GDM1 (cell line): ENCODE data around the gene KCNN1.
"Not testable (repeated sequence)": the region's sequence is repeated elsewhere in the genome, so short reads cannot be mapped to it uniquely, and the experiment has no call there.

ENCODE experiments used
- DNase-seq: peaks from one replicate; lab custom pipeline; 2025; lab: John Stamatoyannopoulos, UW

KCNN1 gene

DNA sequence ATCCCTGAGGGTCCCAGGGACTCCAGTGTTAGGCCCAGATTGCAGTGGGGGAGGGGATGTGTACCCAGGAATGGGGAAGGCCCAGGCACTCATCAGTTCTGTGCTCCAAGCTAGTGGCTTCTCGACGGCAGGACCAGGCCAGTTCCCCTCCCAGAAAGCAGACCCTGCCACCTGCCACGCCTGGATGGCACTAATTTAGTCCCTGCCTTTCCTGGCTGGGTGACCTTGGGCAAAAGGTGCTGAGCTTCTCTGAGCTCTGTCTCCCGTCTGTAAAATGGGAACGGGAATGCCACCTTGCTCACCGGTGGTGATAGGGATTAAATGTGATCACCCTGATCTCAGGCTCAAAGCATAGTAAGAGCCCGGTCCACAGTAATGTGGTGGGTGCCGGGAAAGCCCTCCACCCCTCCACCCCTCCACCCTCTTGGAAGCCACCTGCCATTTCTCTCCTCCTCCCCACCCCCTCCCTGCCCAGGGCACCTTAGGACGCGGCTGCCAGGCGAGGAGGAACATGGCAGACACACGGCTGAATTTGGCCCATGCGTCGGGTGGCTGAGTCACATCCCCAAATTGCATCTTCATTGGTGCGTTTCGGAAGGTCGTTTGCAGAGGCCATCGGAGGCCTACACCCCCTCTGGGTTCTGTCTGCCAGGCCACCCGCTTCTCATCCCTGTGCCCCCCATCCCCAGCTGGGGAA lies 2.3 kb downstream of the KCNN1 start:
- no peak for DNase-seq

DNA sequence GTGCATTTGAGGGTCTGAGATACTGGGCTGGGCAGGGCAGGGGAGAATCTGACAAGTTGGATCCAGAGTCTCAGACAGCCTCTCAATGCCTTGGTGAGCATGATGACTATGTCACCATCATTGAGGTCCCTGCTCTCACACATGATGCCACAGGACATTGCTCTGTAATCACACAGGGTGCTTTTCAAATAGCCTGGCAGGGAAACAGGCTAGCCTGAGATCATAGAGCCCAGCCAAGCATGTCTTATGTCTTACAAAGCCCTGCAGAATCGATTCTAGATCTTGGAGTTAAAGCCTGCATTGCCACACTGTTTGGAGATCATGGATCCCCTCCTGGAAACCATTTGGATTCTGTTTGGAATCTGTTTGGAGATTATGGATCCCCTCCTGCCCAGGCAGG lies 5.3 kb downstream of the KCNN1 start:
- DNase-seq = no peak

DNA sequence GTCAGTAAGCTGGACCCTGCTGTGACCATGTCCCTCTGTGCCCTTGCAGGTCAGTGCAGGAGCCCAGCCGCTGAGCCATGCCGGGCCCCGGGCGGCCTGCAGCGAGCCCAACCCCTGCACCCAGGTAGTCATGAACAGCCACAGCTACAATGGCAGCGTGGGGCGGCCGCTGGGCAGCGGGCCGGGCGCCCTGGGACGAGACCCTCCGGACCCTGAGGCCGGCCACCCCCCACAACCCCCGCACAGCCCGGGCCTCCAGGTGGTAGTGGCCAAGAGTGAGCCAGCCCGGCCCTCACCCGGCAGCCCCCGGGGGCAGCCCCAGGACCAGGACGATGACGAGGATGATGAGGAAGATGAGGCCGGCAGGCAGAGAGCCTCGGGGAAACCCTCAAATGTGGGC lies 6.9 kb downstream of the KCNN1 start:
- no peak for DNase-seq

DNA sequence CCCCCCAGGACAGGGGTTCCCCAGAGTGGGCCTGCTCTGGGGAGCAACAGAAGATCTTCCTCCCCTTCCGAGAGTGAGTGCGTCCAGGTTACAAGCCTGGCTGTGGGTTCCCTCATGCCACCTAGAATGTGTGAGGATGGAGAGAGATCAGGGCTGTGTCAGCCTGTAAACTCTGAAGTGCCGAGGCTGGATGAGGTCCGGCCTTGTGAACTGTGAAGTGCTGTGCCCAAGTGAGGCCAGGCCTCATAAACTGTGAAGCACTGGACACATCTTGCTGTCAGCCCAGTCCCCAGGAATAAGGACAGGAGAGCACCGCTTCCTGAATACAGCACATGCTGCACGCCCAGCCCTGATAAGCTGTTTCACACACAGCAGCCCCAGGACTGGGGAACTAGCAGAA lies 7.6 kb downstream of the KCNN1 start:
- no peak for DNase-seq

DNA sequence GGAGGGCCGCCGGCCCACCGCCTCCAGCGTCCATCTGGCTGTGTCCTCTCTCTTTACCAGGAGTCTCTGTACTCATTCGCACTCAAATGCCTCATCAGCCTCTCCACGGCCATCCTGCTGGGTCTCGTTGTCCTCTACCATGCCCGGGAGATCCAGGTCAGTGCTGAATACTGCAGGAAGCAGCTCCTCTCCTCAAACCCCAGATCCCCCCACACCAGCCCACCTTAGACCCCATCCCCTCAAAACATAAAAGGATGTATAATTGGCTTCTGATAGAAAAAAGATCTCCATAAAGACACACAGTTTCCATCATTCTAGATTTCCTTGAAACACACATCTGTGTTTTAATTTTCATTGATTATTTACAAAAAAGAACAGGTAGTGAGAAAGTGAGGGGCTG lies 8.1 kb downstream of the KCNN1 start:
- no peak for DNase-seq

DNA sequence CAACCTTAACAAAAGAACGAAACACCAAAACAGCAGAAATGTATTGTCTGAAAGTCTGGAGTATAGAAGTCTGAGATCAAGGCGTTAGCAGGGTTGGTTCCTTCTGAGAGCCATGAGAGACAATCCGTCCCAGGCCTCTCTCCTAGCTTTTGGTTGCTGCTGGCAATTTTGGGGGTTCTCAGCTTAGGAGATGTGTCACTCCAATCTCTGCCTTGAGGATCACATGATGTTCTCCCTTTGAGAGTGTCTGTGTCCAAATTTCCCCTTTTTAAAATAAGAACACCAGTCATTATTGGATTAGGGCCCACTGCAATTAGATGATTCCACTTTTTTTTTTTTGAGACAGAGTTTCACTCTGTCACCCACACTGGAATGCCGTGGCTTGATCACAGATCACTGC lies 10.1 kb downstream of the KCNN1 start:
- no peak for DNase-seq

DNA sequence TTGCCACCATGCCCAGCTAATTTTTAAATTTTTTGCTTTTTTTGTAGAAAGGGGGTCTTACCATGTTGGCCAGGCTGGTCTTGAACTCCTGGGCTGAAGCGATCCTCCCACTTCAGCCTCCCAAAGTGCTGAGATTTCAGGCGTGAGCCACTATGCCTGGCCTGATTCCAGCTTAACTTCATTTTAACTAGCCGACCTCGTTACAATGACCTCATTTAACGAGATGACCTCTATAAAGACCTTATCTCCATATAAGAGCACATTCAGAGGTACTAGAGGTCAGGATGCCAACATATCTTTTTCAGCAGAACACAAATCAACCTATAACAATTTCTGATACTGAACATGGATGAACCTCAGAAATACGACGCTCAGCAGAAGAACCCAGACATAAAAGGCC lies 10.6 kb downstream of the KCNN1 start:
- DNase-seq = no peak

DNA sequence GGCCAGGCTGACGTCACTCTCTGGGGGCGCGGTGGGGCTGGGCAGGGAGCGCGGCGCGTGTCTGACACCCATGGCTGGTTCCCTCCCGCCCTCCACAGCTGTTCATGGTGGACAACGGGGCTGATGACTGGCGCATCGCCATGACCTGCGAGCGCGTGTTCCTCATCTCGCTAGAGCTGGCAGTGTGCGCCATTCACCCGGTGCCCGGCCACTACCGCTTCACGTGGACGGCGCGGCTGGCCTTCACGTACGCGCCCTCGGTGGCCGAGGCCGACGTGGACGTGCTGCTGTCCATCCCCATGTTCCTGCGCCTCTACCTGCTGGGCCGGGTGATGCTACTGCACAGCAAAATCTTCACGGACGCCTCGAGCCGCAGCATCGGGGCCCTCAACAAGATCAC lies 14.7 kb downstream of the KCNN1 start:
- DNase-seq = no peak

DNA sequence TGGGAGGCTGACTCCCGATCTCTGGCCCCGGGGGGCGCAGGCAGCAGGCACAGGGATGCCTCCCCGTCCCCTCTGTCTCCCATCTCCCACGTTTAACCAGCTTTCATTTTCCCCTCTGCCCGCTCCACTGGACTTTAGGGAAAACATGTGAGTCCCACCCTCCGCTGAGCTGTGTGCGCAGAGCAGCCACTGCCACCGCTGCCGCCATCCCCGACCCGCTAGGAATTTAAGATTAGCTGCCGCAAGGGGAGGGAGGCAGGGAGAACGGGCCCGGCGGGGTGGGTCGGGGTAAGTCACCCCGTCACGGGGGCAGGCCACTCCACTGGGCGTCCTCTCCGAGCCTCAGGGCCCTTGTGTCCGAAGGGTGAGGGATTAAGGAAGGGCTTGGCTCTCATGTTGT lies 15.5 kb downstream of the KCNN1 start:
- DNase-seq = no peak

DNA sequence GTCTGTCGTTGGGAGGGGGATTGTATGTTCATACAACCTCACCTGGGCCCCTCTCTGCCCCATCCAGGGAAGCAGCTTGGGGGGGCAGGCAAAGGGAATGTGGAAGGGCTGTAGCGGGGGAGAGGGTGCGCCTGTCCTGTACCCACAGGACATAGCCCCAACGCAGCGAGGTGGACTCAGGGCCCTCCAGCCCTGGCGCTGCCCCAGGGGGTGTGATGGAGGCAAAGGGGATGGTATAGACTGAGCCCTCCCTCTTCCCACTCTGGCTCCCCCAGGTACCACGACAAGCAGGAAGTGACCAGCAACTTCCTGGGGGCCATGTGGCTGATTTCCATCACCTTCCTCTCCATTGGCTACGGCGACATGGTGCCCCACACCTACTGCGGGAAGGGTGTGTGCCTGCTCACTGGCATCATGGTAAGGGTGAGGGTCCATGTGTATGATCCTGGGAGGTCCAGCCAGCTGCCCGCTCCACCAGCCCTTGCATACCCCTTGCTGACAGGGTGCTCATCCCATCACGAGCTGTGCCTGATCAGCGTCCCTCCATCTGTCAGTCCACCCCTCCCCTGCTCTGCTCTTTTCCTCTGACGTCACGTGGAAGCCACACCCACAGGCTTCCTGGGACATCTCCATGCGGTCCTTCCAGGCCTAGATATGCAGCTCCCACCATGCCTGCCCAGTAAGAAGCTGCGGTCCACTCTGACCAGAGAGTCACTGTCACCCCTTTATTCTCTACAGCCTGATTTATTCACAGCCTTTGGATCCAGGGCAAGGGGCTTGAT lies 18.3 kb downstream of the KCNN1 start:
- no peak for DNase-seq

DNA sequence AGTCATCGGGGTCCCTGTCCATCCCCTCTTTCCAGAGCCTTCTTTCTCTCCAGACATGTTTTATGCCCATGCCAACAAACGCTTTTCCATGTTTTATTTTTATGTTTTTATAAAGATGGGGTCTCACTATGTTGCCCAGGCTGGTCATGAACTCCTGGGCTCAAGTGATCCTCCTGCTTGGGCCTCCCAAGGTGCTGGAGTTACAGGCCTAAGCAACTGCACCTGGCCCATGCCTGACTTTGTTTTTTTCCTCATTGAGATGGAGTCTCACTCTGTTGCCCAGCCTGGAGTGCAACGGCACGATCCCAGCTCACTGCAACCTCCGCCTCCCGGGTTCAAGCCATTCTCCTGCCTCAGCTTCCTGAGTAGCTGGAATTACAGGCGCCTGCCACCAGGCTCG lies 19.7 kb downstream of the KCNN1 start:
- DNase-seq = not testable (repeated sequence)

DNA sequence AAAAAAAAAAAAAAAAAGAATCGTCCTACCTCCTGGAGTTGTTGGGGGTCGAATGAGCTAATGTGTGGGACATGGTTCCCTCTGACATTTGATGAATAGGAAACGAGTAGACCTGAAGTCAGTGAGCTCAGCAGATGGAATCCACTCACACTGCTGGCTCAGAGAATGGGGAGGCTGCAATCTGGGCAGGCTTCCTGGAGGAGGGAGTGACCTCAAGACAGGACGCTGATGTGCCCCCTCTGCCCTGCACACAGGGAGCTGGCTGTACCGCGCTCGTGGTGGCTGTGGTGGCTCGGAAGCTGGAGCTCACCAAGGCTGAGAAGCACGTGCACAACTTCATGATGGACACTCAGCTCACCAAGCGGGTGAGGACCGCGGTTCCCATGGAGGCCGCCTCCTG lies 21.3 kb downstream of the KCNN1 start:
- DNase-seq = no peak

DNA sequence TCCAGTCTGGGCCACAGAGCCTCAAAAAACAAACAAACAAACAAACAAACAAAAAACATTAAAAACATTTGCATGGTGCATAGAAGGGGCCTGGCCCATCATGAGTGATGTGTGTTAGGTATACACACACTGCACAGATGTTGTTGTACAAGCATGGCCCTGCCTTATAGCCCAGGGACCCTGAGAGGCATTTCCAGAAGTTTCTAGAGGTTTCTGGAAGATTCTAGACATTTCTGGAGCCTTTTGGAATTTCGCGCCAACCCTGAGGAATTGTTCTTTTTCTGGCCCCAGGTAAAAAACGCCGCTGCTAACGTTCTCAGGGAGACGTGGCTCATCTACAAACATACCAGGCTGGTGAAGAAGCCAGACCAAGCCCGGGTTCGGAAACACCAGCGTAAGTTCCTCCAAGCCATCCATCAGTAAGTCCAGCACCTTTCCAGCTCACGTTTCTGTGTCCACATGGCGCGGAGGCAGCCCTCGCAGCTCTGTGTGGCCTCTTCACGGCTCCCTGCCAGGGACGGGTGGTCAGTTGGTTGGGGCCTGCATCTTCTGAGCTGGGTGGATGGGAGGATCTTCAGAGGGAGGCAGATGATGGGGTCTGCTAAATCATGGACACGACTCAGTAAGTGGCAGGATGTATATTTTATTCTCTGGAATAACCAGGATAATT lies 22.7 kb downstream of the KCNN1 start:
- DNase-seq = no peak

DNA sequence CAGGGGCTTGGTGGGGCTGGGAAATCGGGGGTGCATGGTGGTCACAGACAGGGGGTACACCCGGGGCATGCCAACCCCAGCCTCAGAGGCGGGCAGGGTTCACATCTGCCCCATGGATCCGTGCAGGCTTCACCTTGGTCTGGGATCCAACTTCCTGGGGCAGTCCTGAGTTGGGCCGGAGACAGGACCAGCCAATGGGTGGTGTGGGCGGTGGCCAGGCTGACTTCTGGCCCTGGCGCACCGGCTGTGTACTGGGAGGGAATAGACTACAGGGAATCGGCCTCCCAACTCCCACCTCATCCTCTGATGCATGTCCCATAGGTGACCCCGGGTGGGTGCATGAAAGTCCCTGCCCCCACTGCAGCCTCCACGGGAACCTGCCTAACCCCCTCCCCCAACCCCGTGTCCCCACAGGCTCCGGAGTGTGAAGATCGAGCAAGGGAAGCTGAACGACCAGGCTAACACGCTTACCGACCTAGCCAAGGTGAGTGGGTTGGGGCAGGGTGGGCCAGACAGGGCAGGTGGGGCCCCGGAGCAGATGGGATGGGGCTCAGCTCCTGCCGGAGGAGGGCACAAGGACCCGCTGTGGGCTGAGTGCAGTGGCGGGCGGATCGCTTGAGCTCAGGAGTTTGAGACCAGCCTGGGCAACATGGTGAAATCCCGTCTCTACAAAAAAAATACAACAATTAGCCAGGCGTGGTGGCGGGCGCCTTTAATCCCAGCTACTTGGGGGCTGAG lies 26.3 kb downstream of the KCNN1 start:
- DNase-seq = no peak

DNA sequence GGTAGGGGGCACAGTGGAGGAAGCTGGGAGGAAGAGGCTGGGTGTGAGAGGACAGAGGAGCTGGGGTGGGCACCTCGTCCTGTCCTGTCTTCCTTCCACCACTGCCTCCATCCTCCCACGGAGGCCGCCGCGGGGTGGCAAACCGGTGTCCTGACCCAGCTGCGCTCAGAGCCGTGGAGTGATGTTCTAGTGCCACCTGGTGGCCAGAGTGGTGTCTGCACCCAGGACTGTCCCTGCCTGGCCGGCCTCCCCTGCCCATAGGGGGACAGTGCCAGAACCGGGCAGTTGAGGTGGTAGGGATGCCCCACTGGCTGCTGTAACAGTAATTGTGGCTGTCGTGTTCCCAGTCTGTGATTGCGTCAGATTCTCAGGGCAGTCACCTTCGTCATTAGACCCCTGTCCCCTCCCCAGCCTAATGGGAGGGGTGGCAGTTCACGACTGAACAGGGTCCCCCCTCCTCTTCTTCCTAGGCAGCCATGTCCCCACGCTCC lies 30.0 kb downstream of the KCNN1 start:
- peak; percentile 55 for DNase-seq

DNA sequence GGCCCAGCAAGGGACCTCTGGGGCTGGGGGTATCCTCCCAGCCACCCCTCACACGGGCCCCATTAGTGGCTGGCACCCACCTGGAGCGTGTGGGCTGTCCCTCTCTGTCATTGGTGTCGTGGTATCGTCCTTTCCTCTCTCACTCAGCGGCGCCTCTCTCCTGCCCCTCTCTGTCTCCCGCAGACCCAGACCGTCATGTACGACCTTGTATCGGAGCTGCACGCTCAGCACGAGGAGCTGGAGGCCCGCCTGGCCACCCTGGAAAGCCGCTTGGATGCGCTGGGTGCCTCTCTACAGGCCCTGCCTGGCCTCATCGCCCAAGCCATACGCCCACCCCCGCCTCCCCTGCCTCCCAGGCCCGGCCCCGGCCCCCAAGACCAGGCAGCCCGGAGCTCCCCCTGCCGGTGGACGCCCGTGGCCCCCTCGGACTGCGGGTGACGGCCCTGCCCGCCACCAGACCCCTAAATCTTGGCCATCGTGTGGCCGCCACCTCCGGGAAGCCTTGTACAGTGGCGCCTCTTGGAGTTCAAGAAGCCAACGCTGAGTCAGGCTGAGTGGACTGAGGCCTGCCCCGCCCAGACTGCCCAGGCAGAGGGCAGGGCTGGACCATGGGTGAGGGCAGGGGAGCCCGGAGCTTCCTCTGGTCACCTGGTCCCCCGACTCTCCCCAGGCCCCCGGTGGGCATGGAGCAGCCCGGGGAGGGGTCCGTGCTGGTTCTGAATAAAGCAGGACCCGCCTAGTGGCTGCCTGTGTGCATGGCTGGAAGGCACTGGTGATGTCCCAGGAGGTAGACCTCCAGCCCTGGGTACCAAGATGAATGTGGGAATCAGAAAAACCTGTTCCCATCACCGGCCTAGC lies 31.3 kb downstream of the KCNN1 start:
- DNase-seq = no peak

DNA sequence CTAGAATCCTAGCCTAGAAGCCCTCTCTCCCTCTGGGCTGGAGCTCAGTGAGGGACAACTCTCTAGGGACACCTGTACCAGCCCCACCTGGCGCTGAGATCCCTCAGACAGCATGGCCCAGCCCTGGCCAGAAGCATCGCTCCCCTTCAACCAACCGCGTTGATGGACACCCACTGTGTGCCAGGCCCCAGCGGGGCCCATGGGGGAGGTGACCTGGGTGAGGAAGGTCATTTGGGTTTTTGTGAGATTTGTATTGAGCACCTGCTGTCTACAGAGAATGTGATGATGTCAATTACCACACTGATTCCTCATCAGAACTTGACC lies 31.9 kb downstream of the KCNN1 start:
- no peak for DNase-seq

DNA sequence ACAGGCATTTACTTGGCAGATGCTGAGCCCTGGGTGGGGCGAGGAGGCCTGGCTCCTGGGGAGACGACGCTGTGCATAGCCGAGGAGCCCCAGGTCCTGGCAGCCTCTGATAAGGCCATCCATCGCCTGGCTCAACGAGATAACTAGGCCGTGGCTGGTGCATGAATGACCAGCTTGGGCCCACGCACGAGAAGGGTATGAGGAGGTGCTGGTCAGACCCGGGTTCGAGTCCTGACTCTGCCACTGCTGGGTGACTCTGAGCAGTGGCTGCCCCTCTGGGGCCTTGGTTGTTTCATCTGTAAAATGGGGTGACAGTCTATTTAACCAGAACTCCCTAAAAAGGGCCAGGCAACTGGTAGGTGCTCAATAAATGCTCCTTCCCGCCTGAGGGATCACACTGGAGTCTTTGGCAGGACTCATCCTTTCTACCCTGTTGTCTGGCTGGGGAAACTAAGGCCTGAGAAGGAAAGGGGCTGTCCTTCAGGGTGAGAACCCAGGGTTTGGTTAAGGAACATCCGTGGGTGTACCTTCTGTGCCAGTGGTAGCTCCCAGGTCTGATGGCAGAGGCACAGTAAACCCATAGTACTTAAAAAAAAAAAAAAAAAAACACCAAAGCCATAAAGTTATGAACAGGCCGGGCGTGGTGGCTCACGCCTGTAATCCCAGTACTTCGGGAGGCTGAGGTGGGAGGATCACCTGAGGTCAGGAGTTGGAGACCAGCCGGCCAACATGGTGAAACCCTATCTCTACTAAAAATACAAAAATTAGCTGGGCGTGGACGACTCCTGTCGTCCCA lies 33.0 kb downstream of the KCNN1 start:
- no peak for DNase-seq

DNA sequence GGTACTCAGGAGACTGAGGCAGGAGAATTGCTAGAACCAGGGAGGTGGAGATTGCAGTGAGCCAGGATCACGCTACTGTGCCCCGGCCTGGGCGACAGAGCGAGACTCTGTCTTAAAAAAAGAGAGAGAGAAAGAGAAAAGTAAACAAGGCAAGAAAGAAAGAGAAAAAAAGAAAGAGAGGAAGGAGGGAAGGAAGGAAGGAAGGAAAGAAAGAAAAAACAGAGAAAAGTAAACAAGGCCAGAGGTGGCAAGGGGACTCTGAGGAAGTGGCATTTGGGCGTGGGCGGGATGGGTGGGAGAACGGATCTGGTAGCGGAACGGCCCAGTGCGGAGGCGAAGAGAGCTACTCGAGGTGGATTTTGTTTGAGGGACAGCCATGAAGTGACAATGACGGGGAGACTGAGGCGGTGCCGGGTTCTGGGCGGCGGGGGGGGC lies 33.6 kb downstream of the KCNN1 start:
- no peak for DNase-seq

DNA sequence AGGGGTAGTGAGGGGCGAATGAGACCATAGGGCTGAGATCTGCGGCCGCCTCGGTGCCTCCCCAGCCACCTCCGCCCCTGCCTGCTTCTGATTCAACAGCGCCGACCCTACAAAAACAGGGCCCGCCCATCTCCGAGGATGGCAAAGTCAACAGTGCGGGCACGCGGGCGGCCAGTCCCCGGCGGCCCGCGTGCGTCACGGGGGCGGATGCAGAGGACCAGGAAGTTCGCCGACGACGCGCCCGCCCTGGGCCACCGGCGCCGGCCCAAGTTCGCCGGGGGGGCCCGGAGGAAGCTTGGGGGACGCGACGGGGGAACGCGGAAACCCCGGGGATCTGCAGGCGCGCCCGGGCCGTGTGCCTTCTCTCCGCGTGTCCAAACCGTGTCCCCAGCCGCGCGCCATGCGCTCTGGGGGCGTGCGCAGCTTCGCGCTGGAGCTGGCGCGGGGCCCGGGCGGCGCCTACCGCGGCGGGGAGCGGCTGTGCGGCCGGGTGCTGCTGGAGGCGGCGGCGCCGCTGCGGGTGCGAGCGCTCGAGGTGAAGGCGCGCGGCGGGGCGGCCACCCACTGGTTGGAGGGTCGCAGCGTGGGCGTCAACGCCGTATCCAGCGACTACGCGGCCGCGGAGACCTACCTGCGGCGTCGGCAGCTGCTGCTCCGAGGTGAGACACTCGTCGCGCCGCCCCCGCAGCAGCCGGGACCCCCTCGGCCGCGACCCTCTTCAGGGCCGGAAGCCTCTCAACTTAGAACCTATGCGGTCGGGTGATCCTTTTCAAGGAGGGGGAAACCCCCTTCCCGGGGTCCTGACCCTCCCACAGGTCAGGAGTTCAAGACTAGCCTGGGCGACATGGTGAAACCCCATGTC lies 34.2 kb downstream of the KCNN1 start:
- DNase-seq = peak; percentile 80
